ENCODE measurements around the gene SHC3.

SHC3 gene

DNA sequence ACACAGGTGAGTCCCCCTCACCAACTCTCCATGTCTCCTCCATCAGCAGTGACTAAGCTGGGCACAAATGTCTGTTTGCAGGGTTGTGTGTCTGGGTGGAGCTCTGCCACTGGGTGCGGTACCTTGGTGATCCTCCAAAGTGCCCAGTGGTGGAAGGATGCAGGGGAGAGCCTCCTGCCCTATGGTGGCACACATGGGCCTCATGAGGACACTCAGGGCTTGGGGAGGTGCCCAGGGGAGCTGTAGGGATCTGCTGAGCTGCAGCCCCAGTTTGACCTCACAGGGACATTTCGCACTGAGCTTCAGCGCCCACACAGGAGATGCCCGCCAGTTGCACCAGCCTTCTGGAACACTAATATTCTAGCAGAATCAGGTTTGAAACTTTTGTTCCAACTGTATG lies 157.9 kb downstream of the SHC3 start:
- no peak for DNase-seq

DNA sequence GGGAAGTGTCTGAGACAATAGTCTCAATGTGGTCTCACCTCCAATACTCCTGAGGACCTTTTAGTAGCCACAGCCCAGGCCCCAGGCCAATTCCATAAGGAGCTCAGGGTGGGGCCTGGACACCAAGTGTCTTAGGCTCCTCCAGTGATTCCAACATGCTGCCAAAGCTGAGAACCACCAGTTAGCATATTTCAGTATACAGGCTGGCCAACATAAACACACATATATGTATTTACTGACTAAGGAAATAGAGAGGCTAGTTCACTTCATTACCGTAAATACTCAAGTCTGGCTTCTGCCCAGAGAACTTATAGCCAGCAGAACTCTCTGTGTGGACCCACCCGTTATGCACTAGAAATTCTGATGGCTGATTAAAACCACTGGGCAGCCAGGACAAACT lies 163.3 kb downstream of the SHC3 start:
- DNase-seq: no peak

DNA sequence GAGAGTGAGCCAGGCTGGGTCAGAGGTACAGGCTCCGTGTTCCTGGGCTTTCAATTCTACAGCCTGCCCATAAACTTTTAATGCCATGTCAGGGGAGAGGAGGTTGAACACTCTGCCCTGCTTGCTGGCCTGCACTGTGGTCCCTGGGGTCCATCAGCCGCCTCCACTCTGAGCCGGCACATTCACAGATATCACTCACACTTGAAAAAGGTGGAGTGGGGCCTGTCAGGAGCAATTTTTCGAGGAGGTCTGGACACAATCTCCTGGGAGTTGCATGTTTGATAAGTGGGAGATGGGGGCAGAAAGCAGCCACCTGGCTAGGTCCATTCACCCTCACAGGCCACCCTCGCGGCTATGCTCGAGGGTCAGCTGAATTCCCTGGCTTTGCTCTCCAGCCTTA lies 164.5 kb downstream of the SHC3 start:
- no peak for DNase-seq

DNA sequence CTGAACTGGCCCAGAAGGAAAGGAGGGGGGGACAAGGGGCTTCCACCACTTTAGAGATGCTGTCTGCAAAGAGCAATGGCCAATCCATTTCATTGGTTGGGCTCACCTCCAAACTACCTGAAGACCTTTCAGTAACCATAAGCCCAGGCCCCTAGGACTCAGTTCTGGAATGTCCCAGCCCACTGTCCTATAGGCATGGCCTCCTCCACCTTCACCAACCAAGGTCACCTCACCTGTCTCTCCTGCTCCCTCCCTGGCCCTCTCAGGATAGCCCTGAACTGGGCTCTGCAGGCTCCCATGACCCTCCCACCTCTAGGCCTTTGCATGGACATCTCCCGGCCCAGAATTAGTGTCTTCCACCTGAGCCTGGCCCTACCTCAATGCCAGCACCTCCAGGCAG lies 165.0 kb downstream of the SHC3 start:
- no peak for DNase-seq

DNA sequence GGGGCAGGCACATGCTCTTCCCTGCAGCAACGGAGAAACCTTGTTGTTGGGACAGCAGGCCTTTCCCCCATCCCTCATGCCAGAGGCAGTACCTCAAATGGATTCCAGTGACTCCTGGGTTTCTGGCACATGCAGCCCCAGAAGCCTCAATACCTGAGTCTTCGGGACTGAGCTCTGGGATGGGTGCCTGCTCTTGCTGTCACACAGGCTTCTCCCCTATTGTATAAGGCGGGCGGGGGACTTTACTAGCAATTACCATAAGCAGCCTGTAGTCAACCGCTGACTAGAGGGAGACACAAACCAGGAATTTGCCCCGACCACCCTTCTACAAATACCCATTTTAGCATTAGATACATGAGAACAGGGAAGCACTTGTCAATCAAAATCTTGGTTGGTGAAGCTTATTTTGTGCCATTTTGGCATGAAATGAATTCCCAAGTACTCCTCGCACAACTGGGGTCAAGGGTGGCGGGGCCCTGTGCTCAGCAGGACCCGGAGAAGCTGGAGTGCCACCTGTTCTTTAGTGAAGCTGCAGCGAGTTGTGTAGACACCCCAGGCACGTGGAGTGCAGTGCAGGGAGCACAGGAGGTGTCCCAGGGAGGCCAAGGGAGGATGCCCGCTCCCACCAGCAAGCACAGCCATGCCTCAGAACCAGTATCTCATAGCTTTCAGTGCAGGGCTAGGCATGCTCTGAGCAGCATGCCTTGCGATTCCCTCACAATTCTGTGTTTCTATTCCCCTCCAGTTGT lies 166.2 kb downstream of the SHC3 start:
- no peak for DNase-seq

DNA sequence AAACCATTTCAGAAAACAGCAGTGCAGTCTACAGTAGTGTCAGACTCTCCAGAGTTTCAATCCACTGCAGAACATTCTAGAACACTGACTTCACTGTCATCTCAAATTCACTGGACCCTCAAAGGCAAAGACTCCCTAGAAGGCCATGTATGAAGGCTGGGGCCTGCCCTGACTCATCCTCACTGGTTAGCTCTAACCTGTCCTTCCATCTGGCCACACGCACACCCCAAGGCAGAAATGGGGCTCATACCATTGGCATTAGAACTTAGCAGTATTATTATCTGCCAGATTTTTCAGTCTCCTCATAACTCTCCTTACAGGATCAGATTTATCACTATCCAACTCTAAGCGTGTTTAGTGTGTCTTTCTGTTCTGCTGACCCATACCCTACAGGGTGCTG lies 166.9 kb downstream of the SHC3 start:
- DNase-seq: no peak

DNA sequence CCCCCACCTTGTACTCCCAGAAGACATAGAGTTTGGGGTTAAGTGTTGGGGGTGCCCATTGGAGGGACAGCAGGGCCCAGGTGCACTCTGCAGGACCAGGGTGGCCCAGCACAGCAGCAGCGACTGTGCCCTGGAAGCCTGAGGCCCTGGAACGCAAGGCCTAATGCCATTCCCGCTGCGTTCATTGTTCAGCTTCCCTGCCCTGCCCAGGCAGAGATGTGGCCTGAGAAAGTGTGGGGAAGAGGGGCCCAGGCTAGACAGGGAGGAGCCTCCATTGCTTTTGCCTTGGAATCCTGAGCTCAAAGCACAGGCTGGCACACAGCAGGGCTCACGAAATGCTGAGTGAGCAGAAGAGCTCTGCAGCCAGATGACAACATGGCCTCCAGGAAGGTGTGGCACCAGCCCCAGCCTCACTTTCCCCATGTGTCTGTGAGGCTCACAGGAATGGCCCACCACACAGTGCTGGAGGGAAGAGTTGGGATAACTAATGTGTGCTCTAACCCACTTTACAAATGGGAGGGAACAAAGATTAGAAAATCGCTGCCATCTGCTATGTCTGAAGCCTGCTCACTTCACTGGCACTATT lies 168.0 kb downstream of the SHC3 start:
- no peak for DNase-seq

DNA sequence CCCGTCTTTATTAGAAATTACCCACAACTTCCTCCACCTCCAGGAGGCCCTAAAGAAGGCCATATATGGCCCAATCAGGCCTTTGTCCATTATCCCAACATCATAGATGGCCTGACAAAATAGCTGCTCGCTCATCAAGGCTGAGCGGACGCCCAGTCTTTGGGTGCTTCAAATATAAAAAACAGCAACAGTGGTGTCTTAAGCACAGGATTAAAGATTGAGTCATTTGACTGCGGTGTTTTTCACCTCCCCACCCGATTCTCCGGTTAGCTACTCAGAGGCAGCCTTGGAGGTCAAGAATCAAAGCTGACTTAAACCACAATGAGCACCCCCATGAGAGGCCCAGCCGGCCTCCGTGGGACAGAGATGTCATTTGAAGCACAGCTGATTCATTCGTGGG lies 168.6 kb downstream of the SHC3 start:
- DNase-seq: no peak

DNA sequence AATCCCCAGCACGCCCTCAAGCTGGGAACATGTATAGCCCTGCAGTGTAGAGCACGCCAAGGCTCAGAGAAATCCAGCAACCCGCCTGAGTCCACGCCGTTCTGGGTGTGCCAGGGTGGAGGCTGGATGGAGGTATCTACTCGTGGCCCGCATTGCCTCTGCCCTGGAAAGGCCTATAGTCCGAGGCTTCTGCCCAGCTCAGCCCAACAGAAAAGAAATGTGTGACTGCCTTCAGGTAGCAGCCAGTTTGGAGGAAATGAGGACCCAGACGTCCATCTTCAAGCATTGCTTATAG lies 169.1 kb downstream of the SHC3 start:
- no peak for DNase-seq

DNA sequence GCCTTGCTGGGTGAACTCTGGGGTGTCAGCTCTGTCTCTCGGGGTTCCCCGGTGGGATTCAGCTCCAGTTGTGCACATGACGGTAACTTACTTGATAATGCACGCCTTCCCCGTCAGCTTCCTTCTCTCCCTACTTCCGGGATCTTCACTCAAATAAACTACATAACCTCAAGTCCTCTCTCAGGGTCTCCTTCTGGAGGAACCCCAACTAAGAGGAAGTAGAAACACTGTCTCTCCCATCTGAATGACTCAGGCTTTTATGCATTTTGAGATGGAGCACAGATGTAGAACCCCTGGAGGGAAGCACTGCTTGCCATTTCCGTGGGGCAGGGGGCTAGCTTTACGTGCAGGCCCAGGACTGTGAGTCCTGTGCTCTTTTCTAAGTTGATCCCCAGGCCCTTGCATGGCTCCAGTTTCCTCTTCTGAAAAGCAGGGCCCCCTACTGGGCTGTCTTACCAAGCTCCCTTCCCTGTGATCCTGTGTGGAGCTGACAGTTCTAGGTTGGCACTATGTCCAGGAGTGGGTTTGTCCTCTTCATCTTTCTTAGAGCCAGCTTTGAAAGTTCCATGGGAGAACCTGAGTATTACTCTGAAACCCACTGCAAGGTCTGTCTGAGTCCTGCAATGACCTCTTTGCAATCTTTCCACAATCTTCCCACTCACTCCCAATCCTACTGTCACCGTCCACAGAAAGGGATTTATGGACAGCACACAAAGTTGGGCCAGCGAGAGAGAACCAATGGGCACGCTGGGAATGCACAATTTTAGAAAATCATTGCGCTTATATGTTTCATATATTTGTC lies 169.7 kb downstream of the SHC3 start:
- DNase-seq: no peak

DNA sequence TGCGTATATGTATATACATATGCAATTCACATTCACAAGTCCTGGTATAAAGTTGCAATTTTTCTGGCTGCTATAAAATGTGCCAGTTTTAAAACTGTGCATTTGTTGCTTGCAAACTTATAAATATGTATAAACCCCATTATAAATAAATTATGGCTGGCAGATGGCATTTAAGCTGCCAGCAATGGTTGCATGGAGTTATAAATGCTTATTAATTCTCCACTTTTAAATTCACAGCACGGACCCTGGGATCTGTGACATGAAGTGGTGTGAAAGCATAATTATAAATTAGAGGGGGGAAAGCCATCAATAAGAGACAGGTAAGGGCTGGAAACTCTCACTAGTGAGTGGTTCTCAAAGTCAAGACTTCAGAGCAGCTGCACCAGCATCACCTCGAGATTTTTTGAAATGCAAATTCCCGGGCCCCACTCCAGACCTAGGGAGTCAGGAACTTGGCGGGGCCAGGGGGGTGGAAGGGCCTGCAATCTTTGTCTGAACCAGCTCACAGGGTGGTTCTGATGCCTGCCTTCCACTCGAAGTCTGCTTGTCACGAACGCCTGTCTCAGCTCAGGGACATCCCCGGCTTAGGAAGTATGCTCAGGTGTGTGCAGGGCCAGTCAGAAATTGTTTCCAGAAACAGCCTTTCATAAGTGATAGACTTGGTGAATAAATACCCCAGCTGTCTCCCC lies 170.4 kb downstream of the SHC3 start:
- DNase-seq: no peak

DNA sequence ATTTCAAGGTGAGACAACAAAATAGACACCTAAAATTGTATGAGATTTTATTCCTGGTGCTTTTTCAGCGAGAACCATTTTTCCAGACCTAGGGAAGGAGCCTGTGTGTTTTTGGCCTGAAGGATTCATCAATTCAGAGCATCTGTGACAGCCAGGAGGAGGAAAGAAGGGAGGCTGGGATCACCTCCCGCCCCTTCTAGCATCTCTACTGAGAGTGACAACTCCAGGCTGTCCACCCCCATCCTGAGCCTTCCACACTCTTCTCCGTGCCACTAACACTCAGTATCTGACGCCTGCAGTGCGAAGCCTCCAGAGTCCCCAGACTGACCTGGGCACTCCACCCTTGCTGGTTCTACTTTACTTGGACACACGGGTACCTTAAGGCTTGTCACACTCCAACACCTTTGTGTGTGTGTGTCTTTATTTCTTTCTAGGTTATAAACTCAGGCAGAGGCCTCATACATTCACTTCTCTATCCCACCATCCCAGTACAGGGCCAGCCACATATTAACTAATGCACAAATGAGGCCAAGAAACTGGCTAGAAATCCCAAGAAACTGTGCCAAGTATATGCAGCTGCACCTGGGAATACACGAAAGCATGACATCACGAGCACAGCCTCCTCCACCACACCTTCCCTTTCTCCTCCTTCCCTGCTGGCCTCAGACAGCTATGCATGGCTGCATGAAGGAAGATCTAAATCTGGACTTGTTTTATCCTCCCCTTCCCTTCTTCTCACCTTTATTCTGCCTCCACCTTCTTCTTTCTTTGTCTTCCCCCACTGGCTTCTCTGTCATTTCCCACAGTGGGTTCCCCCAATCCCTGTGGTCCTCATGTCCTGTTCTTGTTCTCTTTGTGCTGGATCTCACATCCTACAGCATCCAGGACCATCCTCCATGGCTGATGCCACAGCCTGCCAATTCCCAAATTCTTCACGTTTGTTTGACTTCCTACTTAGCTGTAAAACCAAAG lies 171.3 kb downstream of the SHC3 start:
- DNase-seq: no peak

DNA sequence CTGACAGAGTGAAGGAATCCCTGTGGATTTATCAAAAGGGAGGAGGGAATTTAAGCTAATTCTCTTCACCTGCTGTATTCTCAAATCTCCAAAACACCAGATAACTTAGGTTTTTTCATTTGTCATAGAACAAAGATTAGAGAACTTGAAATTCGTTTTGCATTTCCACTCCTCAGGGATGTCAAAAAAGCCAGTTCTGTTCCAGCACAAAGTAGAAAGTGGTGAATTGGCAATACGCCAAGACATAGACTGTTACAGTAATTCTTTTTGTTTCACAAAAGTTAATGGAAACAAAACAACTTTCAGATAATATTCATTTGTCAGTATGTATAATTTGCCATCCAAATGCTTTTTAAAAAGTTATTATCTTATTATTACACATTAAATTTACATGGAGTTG lies 172.4 kb downstream of the SHC3 start:
- no peak for DNase-seq

DNA sequence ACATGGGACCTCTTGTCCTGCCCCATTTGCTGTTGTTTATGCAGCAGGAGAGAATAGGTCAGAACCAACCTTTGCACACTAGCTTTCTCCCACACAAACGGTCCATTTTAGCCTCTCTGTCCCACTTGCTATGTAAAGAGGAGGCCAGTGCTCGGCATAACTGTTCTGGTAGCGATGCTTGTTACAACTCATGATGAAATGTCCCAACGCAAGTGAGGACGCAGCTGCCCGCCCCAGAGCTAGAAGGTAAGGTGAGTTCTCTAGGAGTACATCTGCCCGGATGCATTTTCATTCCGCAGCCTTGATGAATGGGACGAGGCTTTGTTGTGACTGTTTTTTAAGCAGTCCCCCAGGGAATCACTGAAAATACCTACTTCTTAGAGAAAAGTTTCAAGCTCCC lies 173.3 kb downstream of the SHC3 start:
- no peak for DNase-seq

DNA sequence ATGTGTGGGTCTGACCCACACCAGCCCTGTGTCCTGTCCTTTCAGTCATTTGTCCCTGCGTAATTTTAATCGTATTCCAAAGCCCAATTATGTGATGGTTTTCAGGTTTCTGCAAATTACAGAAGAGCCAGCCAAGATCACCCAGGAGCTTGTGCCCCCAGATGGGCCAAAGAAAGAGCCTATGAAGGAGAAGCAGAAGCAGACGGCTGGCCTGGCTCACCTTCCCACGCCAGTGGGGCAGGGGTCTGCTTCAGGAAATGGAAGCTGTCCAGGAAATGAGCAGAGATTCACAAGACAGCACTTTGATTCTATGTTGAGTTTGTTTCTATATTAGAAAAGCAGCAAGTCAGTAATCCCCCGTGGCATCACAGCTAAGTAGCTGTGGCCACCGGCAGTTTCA lies 175.6 kb downstream of the SHC3 start:
- no peak for DNase-seq

DNA sequence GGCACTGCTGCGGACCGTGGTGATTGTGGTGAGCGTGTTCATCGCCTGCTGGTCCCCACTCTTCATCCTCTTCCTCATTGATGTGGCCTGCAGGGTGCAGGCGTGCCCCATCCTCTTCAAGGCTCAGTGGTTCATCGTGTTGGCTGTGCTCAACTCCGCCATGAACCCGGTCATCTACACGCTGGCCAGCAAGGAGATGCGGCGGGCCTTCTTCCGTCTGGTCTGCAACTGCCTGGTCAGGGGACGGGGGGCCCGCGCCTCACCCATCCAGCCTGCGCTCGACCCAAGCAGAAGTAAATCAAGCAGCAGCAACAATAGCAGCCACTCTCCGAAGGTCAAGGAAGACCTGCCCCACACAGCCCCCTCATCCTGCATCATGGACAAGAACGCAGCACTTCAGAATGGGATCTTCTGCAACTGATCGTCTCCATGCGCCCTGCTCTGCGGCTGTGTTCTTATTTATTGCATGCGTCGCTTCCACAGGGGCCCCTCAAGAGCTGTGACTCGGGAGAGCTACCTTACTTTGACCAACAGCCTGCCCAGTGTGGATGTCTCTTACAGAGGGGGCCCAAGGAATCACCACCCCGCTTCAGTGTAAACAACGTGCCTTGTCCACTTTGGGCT lies 176.6 kb downstream of the SHC3 start:
- DNase-seq: no peak

DNA sequence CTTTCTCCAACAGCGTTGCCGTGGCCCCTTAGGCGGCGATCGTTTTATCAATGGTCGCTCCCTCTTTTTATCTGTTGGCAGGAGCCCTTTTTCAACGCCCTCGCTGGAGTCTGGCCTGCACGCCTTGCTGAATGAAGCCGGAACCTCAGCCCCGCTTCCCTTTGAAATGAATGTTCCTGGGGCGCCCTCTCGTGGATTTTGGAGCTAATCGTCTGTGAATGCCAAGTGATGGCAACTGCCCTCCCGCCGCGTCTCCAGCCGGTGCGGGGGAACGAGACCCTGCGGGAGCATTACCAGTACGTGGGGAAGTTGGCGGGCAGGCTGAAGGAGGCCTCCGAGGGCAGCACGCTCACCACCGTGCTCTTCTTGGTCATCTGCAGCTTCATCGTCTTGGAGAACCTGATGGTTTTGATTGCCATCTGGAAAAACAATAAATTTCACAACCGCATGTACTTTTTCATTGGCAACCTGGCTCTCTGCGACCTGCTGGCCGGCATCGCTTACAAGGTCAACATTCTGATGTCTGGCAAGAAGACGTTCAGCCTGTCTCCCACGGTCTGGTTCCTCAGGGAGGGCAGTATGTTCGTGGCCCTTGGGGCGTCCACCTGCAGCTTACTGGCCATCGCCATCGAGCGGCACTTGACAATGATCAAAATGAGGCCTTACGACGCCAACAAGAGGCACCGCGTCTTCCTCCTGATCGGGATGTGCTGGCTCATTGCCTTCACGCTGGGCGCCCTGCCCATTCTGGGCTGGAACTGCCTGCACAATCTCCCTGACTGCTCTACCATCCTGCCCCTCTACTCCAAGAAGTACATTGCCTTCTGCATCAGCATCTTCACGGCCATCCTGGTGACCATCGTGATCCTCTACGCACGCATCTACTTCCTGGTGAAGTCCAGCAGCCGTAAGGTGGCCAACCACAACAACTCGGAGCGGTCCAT lies 177.4 kb downstream of the SHC3 start:
- DNase-seq: peak; percentile 61

DNA sequence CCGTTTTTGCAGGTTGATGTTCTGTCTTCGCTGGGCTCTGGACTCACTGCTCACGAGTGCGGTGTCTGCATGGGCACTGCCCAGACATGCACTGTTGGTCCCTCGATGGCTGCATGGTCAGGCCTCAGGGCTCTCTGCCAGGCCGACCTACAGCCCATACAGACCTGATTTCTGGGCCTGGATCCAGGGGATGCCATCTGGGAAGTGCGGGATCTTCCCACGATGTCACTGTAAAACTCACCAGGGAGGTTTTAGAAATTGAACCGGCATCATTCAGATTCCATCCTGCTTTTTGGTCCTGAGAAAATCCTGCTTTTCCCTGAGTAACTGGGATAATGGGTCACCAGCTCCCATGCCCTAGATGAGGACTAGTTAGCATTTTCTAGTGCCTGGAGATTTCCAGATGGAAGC lies 178.2 kb downstream of the SHC3 start:
- no peak for DNase-seq

DNA sequence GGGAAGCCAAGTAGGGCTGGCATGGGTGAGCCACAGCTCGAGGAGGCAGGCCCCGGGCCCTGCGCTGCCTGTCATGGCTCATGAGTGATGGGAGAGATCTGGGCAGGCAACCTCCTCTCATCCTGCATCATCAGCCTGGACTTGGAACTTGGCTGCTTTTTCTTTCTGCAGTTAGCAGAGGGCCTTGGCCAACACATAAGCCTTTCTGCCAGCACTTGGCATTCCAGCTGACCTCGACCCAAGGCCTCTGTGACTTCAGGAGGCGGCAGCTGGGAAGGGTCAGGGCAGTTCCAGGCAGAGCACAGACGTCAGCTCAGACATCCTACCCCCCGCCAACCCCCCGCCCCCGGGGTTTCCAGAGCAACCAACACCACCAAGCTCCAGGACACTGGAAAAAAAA lies 179.7 kb downstream of the SHC3 start:
- no peak for DNase-seq

DNA sequence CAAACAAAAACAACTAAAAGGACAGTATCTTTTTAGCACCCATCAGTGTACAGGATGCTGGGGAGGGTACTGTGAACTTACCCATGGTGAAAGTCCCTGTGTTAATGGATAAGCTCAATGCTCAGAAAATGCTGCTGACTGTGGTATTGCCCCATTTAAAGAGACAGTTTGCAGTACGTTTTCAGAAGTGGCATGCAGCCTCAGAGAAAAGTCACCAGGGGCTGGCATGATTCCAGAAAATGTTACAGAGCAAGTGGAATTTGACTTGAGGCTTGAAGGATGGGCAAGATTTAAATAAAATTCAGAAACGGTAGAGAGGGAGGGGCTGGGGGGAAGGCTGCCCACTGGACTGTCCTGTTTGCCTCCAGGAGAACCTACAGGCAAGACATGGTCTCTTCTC lies 180.1 kb downstream of the SHC3 start:
- no peak for DNase-seq

DNA sequence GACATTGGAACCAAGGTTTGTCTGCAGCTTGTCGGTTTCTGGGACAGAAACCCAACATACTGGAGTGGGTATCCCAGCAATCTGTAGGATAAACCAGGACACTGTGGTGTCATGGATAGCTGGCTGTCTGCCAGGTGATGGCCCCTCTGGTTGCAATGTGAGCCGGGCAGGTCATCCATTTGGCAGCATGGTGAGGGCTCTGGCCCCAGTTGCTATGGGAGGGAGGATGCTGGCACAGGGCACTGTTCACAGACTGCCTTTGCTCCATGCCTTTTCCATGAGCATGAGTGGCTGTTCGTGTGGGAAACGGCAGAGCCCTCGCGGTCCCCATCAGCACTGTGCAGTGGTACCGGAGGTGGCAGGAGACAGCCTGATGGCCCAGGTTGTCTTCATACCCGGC lies 181.0 kb downstream of the SHC3 start:
- no peak for DNase-seq

Data from NCI-H2029 treated with DMSO at 0.1 percent for 48 hours (cell line).